CD14-positive monocyte (primary cell): ENCODE results near the gene STX8. TPM values are rescaled to one million over a fixed set of nuclear protein-coding genes. Genes with fewer than 3 reads are reported as not detected.

Experiments
- DNase-seq, 3 donors: peaks; one replicate each; pipeline ENCODE4 v3.0.0-alpha.2; 2011 to 2022
- H2AFZ ChIP-seq: 2 replicates; pipeline ENCODE4 v1.6.0; 2012; ENCODE audit warnings: mild to moderate bottlenecking, low read depth, low read length, inconsistent platforms; ENCODE audit not compliant: insufficient read depth, poor library complexity, severe bottlenecking
- H3K27ac ChIP-seq, 2 donors: 1 replicate in 1 of 2; 2 replicates in 1 of 2; pipeline ENCODE4 v1.5.1; 2012 to 2013; ENCODE audit warnings: low read length in 2 of 2, control low read depth in 1 of 2, inconsistent platforms in 1 of 2, low read depth in 1 of 2, mild to moderate bottlenecking in 1 of 2
- H3K27me3 ChIP-seq, 2 donors: one replicate each; pipeline versions ENCODE4 v1.6.0 to v1.6.1; 2011 to 2013; ENCODE audit warnings: low read length in 2 of 2; ENCODE audit not compliant: control insufficient read depth in 2 of 2, insufficient read depth in 2 of 2
- H3K36me3 ChIP-seq, 2 donors: replicated peaks in 1 of 2; 1 replicate in 1 of 2; 2 replicates in 1 of 2; pipeline versions ENCODE4 v1.5.1 to v1.6.1; 2012 to 2013; ENCODE audit warnings: low read length in 2 of 2, control low read depth in 1 of 2, inconsistent platforms in 1 of 2, mild to moderate bottlenecking in 1 of 2; ENCODE audit not compliant: insufficient read depth in 2 of 2, control insufficient read depth in 1 of 2
- H3K4me1 ChIP-seq, 2 donors: 1 replicate in 1 of 2; 2 replicates in 1 of 2; pipeline versions ENCODE4 v1.5.1 to v1.6.1; 2012 to 2013; ENCODE audit warnings: low read length in 2 of 2, control low read depth in 1 of 2, inconsistent platforms in 1 of 2, mild to moderate bottlenecking in 1 of 2, moderate library complexity in 1 of 2; ENCODE audit not compliant: insufficient read depth in 2 of 2, control insufficient read depth in 1 of 2
- H3K4me2 ChIP-seq: replicated peaks from 2 replicates; pipeline ENCODE3; 2012; ENCODE audit warnings: low read length, moderate library complexity, mild to moderate bottlenecking; ENCODE audit not compliant: poor library complexity, severe bottlenecking; ENCODE audit errors: extremely low read depth
- H3K4me3 ChIP-seq, 3 experiments: fragments of 200-600 bp in 1 of 3; sonication (generic) in 1 of 3; replicated peaks in 1 of 3; 1 replicate in 2 of 3; 2 replicates in 1 of 3; pipeline ENCODE4 v1.5.1; 2011 to 2013; ENCODE audit warnings: low read length in 3 of 3, mild to moderate bottlenecking in 3 of 3, control low read depth in 2 of 3, low read depth in 2 of 3, inconsistent platforms in 1 of 3, moderate library complexity in 1 of 3
- H3K79me2 ChIP-seq: 2 replicates; pipeline ENCODE4 v1.6.0; 2012; ENCODE audit warnings: mild to moderate bottlenecking, control low read depth, inconsistent platforms, low read length, moderate library complexity; ENCODE audit not compliant: insufficient read depth
- H3K9ac ChIP-seq: 2 replicates; pipeline ENCODE4 v1.6.0; 2017; ENCODE audit warnings: low read length, mild to moderate bottlenecking; ENCODE audit not compliant: insufficient read depth, poor library complexity, severe bottlenecking
- H3K9me3 ChIP-seq, 2 donors: replicated peaks in 1 of 2; 1 replicate in 1 of 2; 2 replicates in 1 of 2; pipeline versions ENCODE4 v1.5.1 to v1.6.1; 2012 to 2013; ENCODE audit warnings: low read length in 2 of 2, control low read depth in 1 of 2; ENCODE audit not compliant: control insufficient read depth in 1 of 2, insufficient read depth in 1 of 2
- H4K20me1 ChIP-seq: 2 replicates; pipeline ENCODE4 v1.6.0; 2012; ENCODE audit warnings: mild to moderate bottlenecking, low read length, control low read depth, moderate library complexity; ENCODE audit not compliant: insufficient read depth
- H3K27ac Mint-ChIP-seq, 7 donors: one replicate each; pipeline ENCODE4 v1.8.0; 2020; ENCODE audit warnings: mild to moderate bottlenecking in 7 of 7, mixed read lengths in 7 of 7, moderate library complexity in 6 of 7, inconsistent platforms in 2 of 7
- H3K27me3 Mint-ChIP-seq, 3 donors: one replicate each; pipeline ENCODE4 v1.8.0; 2021 to 2022; ENCODE audit warnings: low read depth in 3 of 3, mild to moderate bottlenecking in 3 of 3, mixed read lengths in 3 of 3, moderate library complexity in 3 of 3, inconsistent platforms in 1 of 3
- H3K36me3 Mint-ChIP-seq, 2 donors: one replicate each; pipeline ENCODE4 v1.8.0; 2020; ENCODE audit warnings: mixed read lengths in 2 of 2, inconsistent platforms in 1 of 2, mild to moderate bottlenecking in 1 of 2
- H3K4me1 Mint-ChIP-seq: one replicate; pipeline ENCODE4 v1.8.0; 2020; ENCODE audit warnings: mild to moderate bottlenecking, mixed read lengths
- H3K4me3 Mint-ChIP-seq, 2 donors: one replicate each; pipeline ENCODE4 v1.8.0; 2020; ENCODE audit warnings: mild to moderate bottlenecking in 2 of 2, mixed read lengths in 2 of 2, moderate library complexity in 1 of 2
- H3K9me3 Mint-ChIP-seq, 7 donors: one replicate each; pipeline ENCODE4 v1.8.0; 2020 to 2022; ENCODE audit warnings: mixed read lengths in 7 of 7, mild to moderate bottlenecking in 6 of 7, moderate library complexity in 6 of 7, inconsistent platforms in 2 of 7
- CTCF ChIP-seq: fragments of 200-600 bp; IDR thresholded peaks from one replicate; pipeline ENCODE4 v1.8.0; 2022; ENCODE audit warnings: antibody characterized with exemption, mild to moderate bottlenecking
- WGBS: methylation state at CpG from one replicate; pipeline ENCODE4 v1.1.5; 2013; ENCODE audit warnings: missing lambda C conversion rate; ENCODE audit not compliant: insufficient coverage; 5-methylcytosine and 5-hydroxymethylcytosine counted together
- intact Hi-C, 2 donors: fragments of 100-400 bp; cut with micrococcal nuclease; formaldehyde crosslinking; loops; one replicate each; pipeline versions ENCODE4 v1.15.0 to v1.15.1; 2023
- polyA plus RNA-seq, 3 donors: library from polyadenylated mRNA; depleted of rRNA in 1 of 3; unstranded in 2 of 3; stranded (reverse) in 1 of 3; fragments of 300-500 nt in 2 of 3; fragments of >200 nt in 1 of 3; fragmentation: Illumina TruSeq in 2 of 3; gene quantifications; 1 replicate in 2 of 3; 2 replicates in 1 of 3; pipeline ENCODE4 v1.2.3, GENCODE V29; 2012 to 2021

The STX8 gene
- polyA plus RNA-seq, 3 donors = 44.4 to 170 (median 142) TPM

GRCh38 chr17:9206741-9207332 is 368.8 kb downstream of the STX8 start:
- Histone ChIP-seq H3K27ac (no peak overlapping the region), H3K9me3 (no peaks in the 10 kb centered on the region), H3K27me3 (no peaks in the 10 kb centered on the region), H4K20me1 (no peaks in the 10 kb centered on the region), H3K79me2 (no peaks in the 10 kb centered on the region), H3K4me1 (peaks cover 24 to 28% of the 10 kb centered on the region in 2 donors), H3K4me3 (no peak overlapping the region), H3K36me3 (no peaks in the 10 kb centered on the region), H3K4me2 (no peak overlapping the region), H2AFZ (no peak overlapping the region), H3K9ac (no peak overlapping the region)
- no peaks in the 10 kb centered on the region for H3K36me3 Mint-ChIP-seq
- DNase-seq = no peak
- H3K9me3 Mint-ChIP-seq = no peaks in the 10 kb centered on the region
- intact Hi-C loops = no loop called here
- no peak overlapping the region for H3K27ac Mint-ChIP-seq
- no peak for TF ChIP-seq CTCF
- peaks cover 1 to 4% (median 3%) of the 10 kb centered on the region in 3 donors for H3K27me3 Mint-ChIP-seq
- H3K4me3 Mint-ChIP-seq = no peak overlapping the region
- WGBS = 94% methylated on average over 13 of the region's 14 CpGs
- H3K4me1 Mint-ChIP-seq = peaks cover 23% of the 10 kb centered on the region

- no peak overlapping the region for H3K4me3 ChIP-seq
- no peaks in the 10 kb centered on the region for H3K9me3 Mint-ChIP-seq
- H3K79me2 ChIP-seq = no peaks in the 10 kb centered on the region
- H3K27me3 Mint-ChIP-seq = peaks cover 1 to 4% (median 3%) of the 10 kb centered on the region in 3 donors
- no peak overlapping the region for H3K4me2 ChIP-seq
- H3K36me3 Mint-ChIP-seq = no peaks in the 10 kb centered on the region
- H3K9me3 ChIP-seq = no peaks in the 10 kb centered on the region
- no peak for TF ChIP-seq CTCF
- H3K36me3 ChIP-seq = no peaks in the 10 kb centered on the region
- no peak for DNase-seq
- peaks cover 24 to 28% of the 10 kb centered on the region in 2 donors for H3K4me1 ChIP-seq
- H3K27me3 ChIP-seq = no peaks in the 10 kb centered on the region
- H3K4me3 Mint-ChIP-seq = no peak overlapping the region
- no peak overlapping the region for H3K9ac ChIP-seq
- WGBS = 94% methylated on average over 4 of the region's 8 CpGs
- no peaks in the 10 kb centered on the region for H4K20me1 ChIP-seq
- no peak overlapping the region for H3K27ac ChIP-seq
- no peak overlapping the region for H3K27ac Mint-ChIP-seq
- H3K4me1 Mint-ChIP-seq = peaks cover 23% of the 10 kb centered on the region
- no peak overlapping the region for H2AFZ ChIP-seq
- intact Hi-C loops = no loop called here
These were observed 369.3 kb downstream of the STX8 start for GRCh38 chr17:9206410-9206703.
